Keratinocyte (primary cell): ENCODE data around the gene MGMT. TPM values are rescaled to one million over a fixed set of nuclear protein-coding genes. Genes with fewer than 3 reads are reported as not detected.

Experiments used
- DNase-seq: peaks from one replicate; pipeline ENCODE4 v3.0.0-alpha.2; 2011; ENCODE audit warnings: low read depth, missing footprints, low spot score
- FAIRE-seq: peaks from 2 replicates; lab custom pipeline; 2011; peaks lifted over from hg19 to GRCh38; lab: Jason Lieb, UNC
- H2AFZ ChIP-seq: 2 replicates; pipeline ENCODE4 v1.6.0; 2012; ENCODE audit warnings: low read length, control low read depth, inconsistent platforms; ENCODE audit not compliant: control insufficient read depth
- H3K27ac ChIP-seq: 2 replicates; pipeline ENCODE4 v1.5.1; 2011; ENCODE audit warnings: low read length; ENCODE audit not compliant: control insufficient read depth, insufficient read depth
- H3K27me3 ChIP-seq: 3 replicates; pipeline ENCODE4 v1.6.0; 2011; ENCODE audit warnings: low read length; ENCODE audit not compliant: control insufficient read depth, insufficient read depth; ENCODE audit errors: extremely low read depth
- H3K36me3 ChIP-seq, 2 experiments: 2 replicates in 1 of 2; 3 replicates in 1 of 2; pipeline ENCODE4 v1.5.1; 2011; ENCODE audit warnings: low read length in 2 of 2, mild to moderate bottlenecking in 1 of 2; ENCODE audit not compliant: control insufficient read depth in 2 of 2, insufficient read depth in 2 of 2; ENCODE audit errors: extremely low read depth in 1 of 2
- H3K4me1 ChIP-seq: 3 replicates; pipeline ENCODE4 v1.5.1; 2011; ENCODE audit warnings: low read length; ENCODE audit not compliant: control insufficient read depth, insufficient read depth; ENCODE audit errors: extremely low read depth
- H3K4me2 ChIP-seq: 3 replicates; pipeline ENCODE4 v1.6.0; 2011; ENCODE audit warnings: low read depth, low read length; ENCODE audit not compliant: control insufficient read depth, insufficient read depth; ENCODE audit errors: extremely low read depth
- H3K4me3 ChIP-seq, 3 experiments: fragments of 200-600 bp in 1 of 3; sonication (generic) in 1 of 3; 2 replicates in 2 of 3; 3 replicates in 1 of 3; pipeline ENCODE4 v1.5.1; 2011 to 2016; ENCODE audit warnings: low read length in 3 of 3, mild to moderate bottlenecking in 3 of 3, control low read depth in 2 of 3, inconsistent platforms in 1 of 3, low read depth in 1 of 3, mixed read lengths in 1 of 3, mixed run types in 1 of 3, moderate library complexity in 1 of 3; ENCODE audit not compliant: control insufficient read depth in 2 of 3, insufficient read depth in 2 of 3; ENCODE audit errors: extremely low read depth in 1 of 3
- H3K79me2 ChIP-seq: 2 replicates; pipeline ENCODE4 v1.6.0; 2012; ENCODE audit warnings: low read length; ENCODE audit not compliant: control insufficient read depth, insufficient read depth
- H3K9ac ChIP-seq: 3 replicates; pipeline ENCODE4 v1.6.0; 2011; ENCODE audit warnings: low read length; ENCODE audit not compliant: control insufficient read depth, insufficient read depth; ENCODE audit errors: extremely low read depth
- H3K9me1 ChIP-seq: 3 replicates; pipeline ENCODE4 v1.6.0; 2011; ENCODE audit warnings: low read length; ENCODE audit not compliant: control insufficient read depth, insufficient read depth; ENCODE audit errors: extremely low read depth
- H3K9me3 ChIP-seq: 2 replicates; pipeline ENCODE4 v1.5.1; 2012; ENCODE audit warnings: low read depth, low read length; ENCODE audit not compliant: control insufficient read depth
- H4K20me1 ChIP-seq: 3 replicates; pipeline ENCODE4 v1.6.0; 2011; ENCODE audit warnings: low read length; ENCODE audit not compliant: control insufficient read depth, insufficient read depth; ENCODE audit errors: extremely low read depth
- CTCF ChIP-seq, 3 experiments: IDR thresholded peaks in 1 of 3; conservative IDR thresholded peaks in 1 of 3; optimal IDR thresholded peaks in 1 of 3; 2 replicates in 2 of 3; 3 replicates in 1 of 3; pipeline versions ENCODE3 to v1.5.1; 2011; ENCODE audit warnings: low read length in 3 of 3, mild to moderate bottlenecking in 3 of 3, moderate library complexity in 2 of 3, control low read depth in 1 of 3, inconsistent platforms in 1 of 3; ENCODE audit not compliant: insufficient read depth in 2 of 3; ENCODE audit errors: extremely low read depth in 1 of 3
- EZH2 ChIP-seq: IDR thresholded peaks from one replicate; pipeline ENCODE4 v1.6.1; 2012; ENCODE audit warnings: inconsistent platforms, mild to moderate bottlenecking, low read length, moderate library complexity
- dilution Hi-C: fragments of 300-500 bp; cut with MboI; formaldehyde crosslinking; loops from one replicate; pipeline ENCODE4 v1.7.0; 2020; ENCODE audit warnings: low sequenced_read_pairs; ENCODE audit not compliant: extremely low pct_ligation_motif_present
- polyA plus RNA-seq, 5 experiments: library from polyadenylated mRNA; depleted of rRNA in 3 of 5; stranded (reverse) in 3 of 5; stranded (forward) in 1 of 5; unstranded in 1 of 5; fragments of >200 nt; gene quantifications; 1 replicate in 1 of 5; 2 replicates in 3 of 5; 3 replicates in 1 of 5; pipeline versions ENCODE4 v1.2.1 to v1.2.3, GENCODE V29; 2011 to 2012; ENCODE audit warnings: missing spikeins in 2 of 5, low read depth in 1 of 5, low replicate concordance in 1 of 5

Gene MGMT
- polyA plus RNA-seq, 1 donor (not counting 4 experiments of a cell fraction or from before 2014, with no cell fraction given), result 15.2 TPM

GRCh38 chr10:129516846-129517679 lies 50.0 kb downstream of the MGMT start:
- H3K4me1 ChIP-seq, result no peaks in the 10 kb centered on the region
- H2AFZ ChIP-seq, result no peak overlapping the region
- dilution Hi-C loops, result no loop called here
- H3K27ac ChIP-seq, result no peak overlapping the region
- H3K9me1 ChIP-seq, result no peaks in the 10 kb centered on the region
- H3K4me3 ChIP-seq, result no peak overlapping the region
- TF ChIP-seq EZH2 (no peak), CTCF (optimal IDR thresholded peaks at IDR 0.05 in 1 of 3, IDR thresholded peaks at IDR 0.05 in 1 of 3, conservative IDR thresholded peaks at IDR 0.05 in 1 of 3; ENCODE audit: extremely low read depth in 1 of 3, insufficient read depth in 2 of 3, low read length in 3 of 3) (no peak)
- H3K4me2 ChIP-seq, result no peak overlapping the region
- H3K27me3 ChIP-seq, result no peaks in the 10 kb centered on the region
- H3K9me3 ChIP-seq, result no peaks in the 10 kb centered on the region
- no peaks in the 10 kb centered on the region for H4K20me1 ChIP-seq
- H3K79me2 ChIP-seq, result no peaks in the 10 kb centered on the region
- no peaks in the 10 kb centered on the region for H3K36me3 ChIP-seq
- no peak for DNase-seq
- no peak overlapping the region for H3K9ac ChIP-seq
- no peak for FAIRE-seq

- no peak for TF ChIP-seq CTCF (optimal IDR thresholded peaks at IDR 0.05 in 1 of 3, IDR thresholded peaks at IDR 0.05 in 1 of 3, conservative IDR thresholded peaks at IDR 0.05 in 1 of 3; ENCODE audit: extremely low read depth in 1 of 3, insufficient read depth in 2 of 3, low read length in 3 of 3)
- no peak for TF ChIP-seq EZH2
- no peaks in the 10 kb centered on the region for H3K9me3 ChIP-seq
- H3K27me3 ChIP-seq, result no peaks in the 10 kb centered on the region
- FAIRE-seq (no peak), DNase-seq (no peak)
- H3K4me3 ChIP-seq, result no peak overlapping the region
- H3K27ac ChIP-seq, result no peak overlapping the region
- dilution Hi-C loops, result no loop called here
- no peaks in the 10 kb centered on the region for H3K4me1 ChIP-seq
- H3K9ac ChIP-seq, result no peak overlapping the region
- H3K9me1 ChIP-seq, result no peaks in the 10 kb centered on the region
- H3K79me2 ChIP-seq, result no peaks in the 10 kb centered on the region
- H3K4me2 ChIP-seq, result no peak overlapping the region
- H3K36me3 ChIP-seq, result no peaks in the 10 kb centered on the region
- H2AFZ ChIP-seq, result no peak overlapping the region
- no peaks in the 10 kb centered on the region for H4K20me1 ChIP-seq
Measured at GRCh38 chr10:129517680-129518057, 50.6 kb downstream of the MGMT start.
